A549 (cell line): ENCODE results near the gene MAP3K10. TPM values are rescaled to one million over a fixed set of nuclear protein-coding genes. Genes with fewer than 3 reads are reported as not detected.
A peak's percentile ranks its signal among the peaks of the same experiment; 100 is the strongest.

Experiments
- ATAC-seq, 2 experiments: fragments of 200-7000 bp in 1 of 2; fragments of >200 bp in 1 of 2; cut with Nextera tagmentation in 1 of 2; cut with Tn5 transposase in 1 of 2; 3 replicates each; pipeline versions ENCODE4 v1.8.0 to v1.9.1; 2018 to 2020; ENCODE audit warnings: mild to moderate bottlenecking in 1 of 2, moderate library complexity in 1 of 2
- CTCF ChIA-PET: fragments of 300-600 bp; sonication (Branson Sonifier 250); formaldehyde crosslinking; extraction: SDS; loops from one replicate; lab custom pipeline; 2021; ENCODE audit warnings: antibody characterized with exemption, inconsistent platforms; lab: Yijun Ruan, JAX
- POLR2A ChIA-PET: fragments of 350-600 bp; formaldehyde crosslinking; extraction: SDS; loops from one replicate; lab custom pipeline; 2021; ENCODE audit warnings: antibody characterized with exemption, inconsistent platforms; lab: Yijun Ruan, JAX
- DNase-seq, 2 experiments: peaks; one replicate each; pipeline versions ENCODE4 v3.0.0 to v3.0.0-alpha.2; 2011 to 2016; ENCODE audit warnings: low read depth in 1 of 2, low spot score in 1 of 2
- FAIRE-seq: peaks from 2 replicates; lab custom pipeline; 2011; peaks lifted over from hg19 to GRCh38; lab: Jason Lieb, UNC
- H3K27ac ChIP-seq, 2 experiments: fragments of >200 bp; sonication (Bioruptor Twin); formaldehyde crosslinking; 3 replicates each; pipeline ENCODE4 v1.5.1; 2016 to 2017
- H3K4me1 ChIP-seq: fragments of >200 bp; sonication (Bioruptor Twin); formaldehyde crosslinking; 3 replicates; pipeline ENCODE4 v1.6.1; 2016
- H3K4me2 ChIP-seq: fragments of >200 bp; sonication (Bioruptor Twin); formaldehyde crosslinking; 3 replicates; pipeline ENCODE4 v1.6.1; 2016
- H3K4me3 ChIP-seq: fragments of >200 bp; sonication (Bioruptor Twin); formaldehyde crosslinking; 3 replicates; pipeline ENCODE4 v1.5.1; 2016
- H3K9me3 ChIP-seq: fragments of >200 bp; sonication (Bioruptor Twin); formaldehyde crosslinking; 3 replicates; pipeline ENCODE4 v1.6.1; 2016
- CEBPB ChIP-seq, 2 experiments: fragments of >200 bp in 1 of 2; sonication (Bioruptor Twin) in 1 of 2; formaldehyde crosslinking in 1 of 2; IDR thresholded peaks; 2 replicates each; pipeline ENCODE4 v1.6.1; 2012 to 2016
- ELK1 ChIP-seq: fragments of 150-350 bp; IDR thresholded peaks from 2 replicates; pipeline ENCODE4 v1.6.1; 2014; ENCODE audit warnings: low read depth, mild to moderate bottlenecking, low read length
- FOSL2 ChIP-seq, 2 experiments: fragments of 450-650 bp in 1 of 2; fragments of >200 bp in 1 of 2; sonication (Bioruptor Twin) in 1 of 2; formaldehyde crosslinking; IDR thresholded peaks; 2 replicates each; pipeline versions ENCODE4 v1.5.0 to v1.6.1; 2016 to 2020; ENCODE audit warnings: mild to moderate bottlenecking in 1 of 2, moderate library complexity in 1 of 2
- HES2 ChIP-seq: fragments of >200 bp; sonication (Bioruptor Twin); formaldehyde crosslinking; IDR thresholded peaks from 2 replicates; pipeline ENCODE4 v1.6.1; 2016
- HOXA7 ChIP-seq: fragments of 250-450 bp; sonication (Bioruptor Pico); IDR thresholded peaks from 2 replicates; pipeline ENCODE4 v1.5.0; 2020; ENCODE audit warnings: mild to moderate bottlenecking, moderate library complexity
- JUN ChIP-seq, 2 experiments: fragments of >200 bp; sonication (Bioruptor Twin); formaldehyde crosslinking; IDR thresholded peaks; 2 replicates in 1 of 2; 3 replicates in 1 of 2; pipeline ENCODE4 v1.6.1; 2016 to 2017
- MAFK ChIP-seq: fragments of 450-650 bp; IDR thresholded peaks from 2 replicates; pipeline ENCODE4 v1.6.1; 2014; ENCODE audit not compliant: partially characterized antibody
- PBX3 ChIP-seq: IDR thresholded peaks from 2 replicates; pipeline ENCODE4 v1.6.1; 2012
- POLR2AphosphoS2 ChIP-seq: conservative IDR thresholded peaks from 2 replicates; pipeline ENCODE4 v1.6.1; 2012; ENCODE audit warnings: low read length, improper control_type of control experiment, inconsistent platforms
- RFX5 ChIP-seq: fragments of 450-650 bp; IDR thresholded peaks from 2 replicates; pipeline ENCODE4 v1.7.1; 2014; ENCODE audit warnings: antibody characterized with exemption, mild to moderate bottlenecking, moderate library complexity
- TFCP2L1 ChIP-seq: fragments of 250-450 bp; sonication (Bioruptor Pico); IDR thresholded peaks from 2 replicates; pipeline ENCODE4 v1.5.0; 2021; ENCODE audit warnings: mild to moderate bottlenecking
- WGBS: methylation state at CpG from one replicate; pipeline ENCODE4 v1.1.6; 2017; ENCODE audit errors: missing lambda C conversion rate; 5-methylcytosine and 5-hydroxymethylcytosine counted together
- polyA plus RNA-seq, 4 experiments: library from polyadenylated mRNA; depleted of rRNA in 3 of 4; stranded (reverse); fragments of >200 nt; fragmentation: RNase III in 1 of 4; extraction: RNeasy Plus Mini Kit Qiagen cat#74134 plus additional on column Dnase treatment in 1 of 4; gene quantifications; 2 replicates in 3 of 4; 3 replicates in 1 of 4; pipeline ENCODE4 v1.2.3, GENCODE V29; 2011 to 2017

Gene MAP3K10
- polyA plus RNA-seq, 2 of the 4 experiments (the other 2 are of a cell fraction), result 6.6 to 21.0 TPM

DNA sequence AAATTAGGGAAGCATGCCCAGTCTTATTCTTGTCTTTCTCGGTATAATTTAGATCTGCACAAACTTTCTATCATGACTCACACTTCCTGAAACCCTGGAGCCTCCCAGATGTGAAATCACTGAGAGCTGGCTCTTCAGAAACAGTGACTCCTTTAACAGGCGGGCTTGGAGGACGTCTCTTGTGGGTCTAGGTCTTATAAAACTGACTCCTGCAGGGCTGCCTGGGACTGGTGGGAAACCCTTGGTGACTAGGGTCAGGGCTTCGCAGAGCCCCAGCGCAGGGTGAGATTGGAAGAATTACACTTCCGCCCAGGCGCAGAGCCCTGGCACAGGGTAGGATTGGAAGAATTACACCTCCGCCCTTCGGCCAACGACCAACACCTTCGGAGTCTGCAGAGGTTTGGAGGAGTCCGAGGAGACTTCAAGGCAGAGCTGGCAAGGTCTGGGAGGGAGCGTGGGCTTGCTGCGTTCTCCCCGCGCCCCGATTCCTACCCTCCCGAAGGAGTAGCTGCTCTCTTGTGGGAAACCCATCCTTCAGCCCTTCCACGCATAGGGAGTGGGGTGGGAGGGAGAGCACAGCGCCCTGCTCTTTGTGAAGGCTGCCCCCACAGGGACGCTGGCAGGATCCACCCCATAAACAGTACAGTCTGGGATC is 43.4 kb upstream of the MAP3K10 start:
- Histone ChIP-seq H3K4me3 (peak overlapping the region; percentile 23; the same call in 2 of the 3 replicates), H3K9me3 (no peaks in the 10 kb centered on the region), H3K4me2 (peak overlapping the region; percentile 62), H3K27ac (peak overlapping the region; percentile 20 to 67; a peak in 5 of 6 replicates), H3K4me1 (peaks cover 11% of the 10 kb centered on the region)
- DNase-seq (peak in 1 of 2 experiments; percentile 46), FAIRE-seq (no peak), ATAC-seq (peak; percentile 78 to 82)
- CTCF ChIA-PET, result interaction anchor here (0.7 to 2.5 kb wide), 8 partner anchors 8 to 158 kb away, joined by 3 to 18 read pairs (median 5); partner anchors contain the start of gene TTC9B
- POLR2A ChIA-PET, result no interaction called here
- WGBS, result 59% methylated on average over 21 of the region's 21 CpGs
- TF ChIP-seq PBX3 (no peak), HES2 (0 out of 2 replicates have a peak, but pooled peaks have one; percentile 7), FOSL2 (IDR thresholded peaks at IDR 0.05) (no peak; the same call in 1 of the 2 replicates), FOSL2 (CRISPR knock-in tag; IDR thresholded peaks at IDR 0.05) (peak; percentile 44; the same call in 1 of the 2 replicates), HOXA7 (CRISPR knock-in tag) (no peak)

DNA sequence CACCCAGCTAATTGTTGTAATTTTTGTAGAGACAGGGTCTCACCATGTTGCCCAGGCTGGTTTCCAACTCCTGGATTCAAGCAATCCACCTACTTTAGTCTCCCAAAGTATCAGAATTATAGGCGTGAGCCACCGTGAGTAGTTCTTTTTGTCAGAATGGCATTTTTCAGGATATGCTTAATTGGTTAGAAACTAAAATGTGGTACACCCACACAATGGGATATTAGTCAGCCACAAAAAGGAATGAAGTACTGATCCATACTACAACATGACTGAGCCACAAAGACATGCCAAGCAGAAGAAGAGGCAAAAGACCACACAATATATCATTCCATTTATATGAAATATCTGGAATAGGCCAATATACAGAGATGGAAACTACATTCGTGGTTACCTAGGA is 41.7 kb upstream of the MAP3K10 start:
- 85% methylated on average over 3 of the region's 3 CpGs for WGBS
- Histone ChIP-seq H3K4me1 (peaks cover 11% of the 10 kb centered on the region), H3K27ac (no peak overlapping the region), H3K9me3 (no peaks in the 10 kb centered on the region)
- DNase-seq, result no peak
- ChIA-PET POLR2A (no interaction called here), CTCF (no interaction called here)
- no peak for ATAC-seq
- FAIRE-seq, result peak; percentile 36
- TF ChIP-seq RFX5 (no peak), MAFK (peak; percentile 19)
- TF ChIP-seq, all 56 proteins: peak for 1
- no peak overlapping the region for H3K4me3 ChIP-seq
- H3K4me2 ChIP-seq, result no peak overlapping the region

GRCh38 chr19:40150170-40150569 is 41.1 kb upstream of the MAP3K10 start:
- ATAC-seq, result no peak
- Histone ChIP-seq H3K4me2 (no peak overlapping the region), H3K9me3 (no peaks in the 10 kb centered on the region; the same call in 2 of the 3 replicates)
- 62% methylated on average over 5 of the region's 5 CpGs for WGBS
- TF ChIP-seq CEBPB (IDR thresholded peaks at IDR 0.05), result peak in 1 of 2 experiments; percentile 11; a peak in 1 of 4 replicates
- TF ChIP-seq ELK1, result no peak
- TF ChIP-seq, all 56 proteins: peak for 1
- no peak for DNase-seq
- H3K27ac ChIP-seq, result no peak overlapping the region
- CTCF ChIA-PET, result interaction anchor here (1.0 to 5.8 kb wide), 4 partner anchors 9 to 25 kb away, joined by 5 to 78 read pairs (median 7); no protein-coding TSS in a partner anchor
- POLR2A ChIA-PET, result no interaction called here
- no peak overlapping the region for H3K4me3 ChIP-seq
- no peak for FAIRE-seq
- peaks cover 11% of the 10 kb centered on the region for H3K4me1 ChIP-seq

DNA sequence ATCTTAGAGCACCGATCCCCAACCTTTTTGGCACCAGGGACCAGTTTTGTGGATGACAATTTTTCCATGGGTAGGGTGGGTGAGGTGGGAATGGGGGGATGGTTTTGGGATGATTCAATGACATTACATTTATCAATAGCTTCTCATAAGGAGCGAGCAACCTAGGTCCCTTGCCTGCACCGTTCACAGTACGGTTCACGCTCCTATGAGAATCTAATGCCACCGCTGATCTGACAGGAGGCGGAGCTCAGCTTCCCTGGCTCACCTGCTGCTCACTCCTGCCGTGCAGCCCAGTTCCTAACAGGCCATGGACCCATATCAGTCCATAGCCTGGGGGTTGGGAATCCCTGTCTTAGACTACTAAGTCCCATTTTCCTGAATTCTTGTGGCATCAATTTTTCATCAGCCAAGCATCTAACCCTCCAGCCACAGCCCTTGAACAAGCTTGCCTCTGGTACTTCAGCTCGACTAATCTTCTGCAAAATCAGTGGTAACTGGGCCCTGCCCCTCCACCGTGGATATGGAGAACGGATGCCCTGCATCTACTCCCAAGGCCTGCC is 37.0 kb upstream of the MAP3K10 start:
- TF ChIP-seq TFCP2L1 (no peak), JUN (IDR thresholded peaks at IDR 0.05) (no peak), POLR2AphosphoS2 (no peak)
- no peak overlapping the region for H3K27ac ChIP-seq
- H3K9me3 ChIP-seq, result no peaks in the 10 kb centered on the region; the same call in 2 of the 3 replicates
- CTCF ChIA-PET, result interaction anchor here (0.6 to 10.1 kb wide), 11 partner anchors 11 to 841 kb away, joined by 3 to 92 read pairs (median 5); partner anchors contain the start of gene TTC9B
- no peak for FAIRE-seq
- no peaks in the 10 kb centered on the region for H3K4me1 ChIP-seq
- H3K4me3 ChIP-seq, result no peak overlapping the region
- no peak for DNase-seq
- no peak for ATAC-seq
- 72% methylated on average over 11 of the region's 11 CpGs for WGBS
- H3K4me2 ChIP-seq, result no peak overlapping the region
- POLR2A ChIA-PET, result interaction anchor here (0.7 kb wide), 1 partner anchor 614 kb away, joined by 12 read pairs; no protein-coding TSS in a partner anchor
